Ureter (tissue), 1 donor: ENCODE data around the gene POU5F2. TPM values are rescaled to one million over a fixed set of nuclear protein-coding genes. Genes with fewer than 3 reads are reported as not detected.

Source experiments
- DNase-seq: peaks from one replicate; pipeline ENCODE4 v3.0.0-alpha.2; 2020; ENCODE audit warnings: low spot score
- total RNA-seq: library from RNA; stranded (reverse); gene quantifications from one replicate; pipeline ENCODE4 v1.2.4, GENCODE V29; 2023
- donor health status: DM: yes; HTN: yes; CAD: no.

The POU5F2 gene, protein sequence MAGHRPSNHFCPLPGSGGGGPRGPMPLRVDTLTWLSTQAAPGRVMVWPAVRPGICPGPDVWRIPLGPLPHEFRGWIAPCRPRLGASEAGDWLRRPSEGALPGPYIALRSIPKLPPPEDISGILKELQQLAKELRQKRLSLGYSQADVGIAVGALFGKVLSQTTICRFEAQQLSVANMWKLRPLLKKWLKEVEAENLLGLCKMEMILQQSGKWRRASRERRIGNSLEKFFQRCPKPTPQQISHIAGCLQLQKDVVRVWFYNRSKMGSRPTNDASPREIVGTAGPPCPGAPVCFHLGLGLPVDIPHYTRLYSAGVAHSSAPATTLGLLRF
- 4.9 TPM for total RNA-seq

DNA sequence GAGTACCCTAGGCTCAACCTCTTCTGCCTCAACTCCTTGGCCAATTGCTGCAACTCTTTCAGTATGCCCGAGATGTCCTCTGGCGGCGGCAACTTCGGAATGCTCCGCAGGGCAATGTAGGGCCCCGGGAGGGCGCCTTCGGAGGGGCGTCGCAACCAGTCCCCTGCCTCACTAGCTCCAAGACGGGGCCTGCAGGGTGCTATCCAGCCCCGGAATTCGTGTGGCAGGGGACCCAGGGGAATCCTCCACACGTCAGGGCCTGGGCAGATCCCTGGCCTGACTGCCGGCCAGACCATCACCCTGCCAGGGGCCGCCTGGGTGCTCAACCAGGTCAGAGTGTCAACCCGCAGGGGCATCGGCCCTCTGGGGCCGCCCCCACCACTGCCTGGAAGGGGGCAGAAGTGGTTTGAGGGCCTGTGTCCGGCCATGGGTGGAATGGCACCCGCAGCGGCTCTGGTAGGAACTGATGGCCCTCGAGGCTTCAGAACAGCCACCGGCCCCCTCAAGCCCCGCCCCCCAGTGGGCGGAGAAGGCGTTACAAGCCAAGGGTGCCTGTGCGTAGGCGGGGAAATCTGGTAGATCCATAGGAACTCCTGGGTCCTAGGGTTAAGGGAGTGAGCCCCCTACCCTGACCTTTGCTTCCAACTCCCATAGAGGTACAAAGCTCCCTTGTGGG, at the start of gene POU5F2:
POU5F2 (minus strand) TSS at position 465 of the 676 bp plus-strand sequence; CDS start at position 428, 37 bp downstream.
- DNase-seq = no peak

DNA sequence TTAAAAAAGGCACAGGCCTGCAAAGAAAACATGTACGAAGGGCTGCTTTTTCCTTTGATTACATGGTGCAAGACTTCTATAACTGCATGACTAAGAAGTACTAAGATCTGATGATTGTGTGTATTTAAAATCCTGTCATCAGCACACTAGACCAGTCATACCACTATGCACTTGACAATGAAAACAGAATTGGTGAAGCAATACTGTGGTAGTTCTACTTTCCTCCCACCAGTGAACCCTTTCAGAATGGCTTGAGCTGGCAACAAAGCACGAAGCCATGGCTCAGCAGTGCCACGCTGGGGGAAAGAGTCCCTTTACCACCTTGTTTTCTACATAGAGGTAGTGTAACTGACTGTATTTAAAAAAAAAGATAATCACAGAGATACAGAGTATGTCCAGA, 49.0 kb upstream of the POU5F2 start:
- DNase-seq = no peak

DNA sequence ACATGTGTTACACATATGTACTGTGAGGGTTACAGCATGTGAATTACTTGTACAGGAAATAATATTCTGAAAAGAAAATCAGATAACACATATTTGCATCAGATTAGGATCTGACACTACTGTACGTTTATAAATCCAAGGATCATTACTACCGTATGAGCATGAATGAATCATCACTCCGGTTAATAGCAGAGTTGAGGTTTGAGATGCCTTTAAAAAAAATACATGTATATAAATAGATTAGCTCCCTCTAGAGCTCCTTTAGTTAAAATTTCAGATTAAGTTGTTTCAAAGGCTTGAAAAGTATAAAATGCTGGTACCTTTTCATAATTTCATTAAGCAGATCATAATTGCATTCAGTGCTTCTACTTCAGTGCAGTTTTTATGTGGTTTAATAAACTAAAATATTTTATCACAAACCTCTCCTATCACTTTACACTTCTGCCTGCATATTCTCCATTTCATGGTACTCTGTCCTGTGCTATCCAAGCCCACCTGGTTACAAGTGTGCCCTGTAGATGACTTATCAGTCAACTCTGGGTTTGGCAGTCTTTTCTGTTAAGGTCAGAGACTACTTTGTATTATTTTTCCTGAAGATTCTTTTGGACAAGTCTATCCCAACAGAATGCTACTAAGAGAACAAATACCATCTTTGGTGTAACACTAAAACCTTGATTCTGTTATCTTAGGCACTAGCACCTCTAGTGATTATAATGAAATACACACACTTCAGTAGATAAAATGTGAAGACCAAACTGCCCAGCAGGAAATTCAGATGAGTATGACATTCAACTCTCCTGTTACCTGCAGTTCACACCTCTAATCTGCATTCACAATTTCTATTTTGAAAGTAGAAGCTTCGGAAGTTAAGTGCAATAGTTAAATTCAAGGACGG, 48.0 kb upstream of the POU5F2 start:
- no peak for DNase-seq

GRCh38 chr5:93787598-93787997, 46.2 kb upstream of the POU5F2 start:
- no peak for DNase-seq

DNA sequence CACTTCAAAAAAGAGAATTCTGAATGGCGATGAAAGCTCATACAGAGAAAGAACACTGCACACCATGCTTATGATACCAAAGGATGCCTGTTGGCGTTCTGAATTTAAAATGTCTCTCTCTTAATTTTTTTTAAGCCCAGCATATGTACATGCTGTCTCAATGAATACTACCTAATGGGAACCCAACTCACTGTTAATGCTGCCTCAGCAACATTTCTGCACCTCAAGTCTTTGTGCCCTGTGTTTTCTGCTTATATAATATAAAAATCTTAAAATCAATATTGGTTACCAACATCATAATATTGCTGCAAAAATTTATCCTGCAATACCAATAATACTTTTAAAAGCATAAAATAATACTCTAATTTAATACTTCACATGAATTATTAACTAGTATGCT, 44.1 kb upstream of the POU5F2 start:
- DNase-seq = no peak

DNA sequence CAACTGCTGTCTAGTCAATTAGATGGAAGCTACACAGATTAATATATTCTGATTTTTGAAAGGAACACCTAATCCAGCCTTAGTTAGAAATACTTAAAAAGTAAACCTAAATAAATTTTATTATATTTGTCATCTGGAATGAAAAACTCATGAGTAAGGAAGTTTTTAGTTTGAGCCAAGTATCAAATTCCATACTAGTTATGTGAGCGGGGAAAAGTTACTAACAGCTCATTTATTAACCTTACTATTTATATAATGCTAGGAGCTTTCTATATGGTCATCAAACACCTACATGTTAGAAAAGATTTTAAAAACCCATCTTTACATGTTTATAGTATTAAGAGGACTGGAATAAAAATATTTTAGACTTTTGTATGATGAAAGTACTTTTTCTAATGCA, 41.6 kb upstream of the POU5F2 start:
- no peak for DNase-seq

DNA sequence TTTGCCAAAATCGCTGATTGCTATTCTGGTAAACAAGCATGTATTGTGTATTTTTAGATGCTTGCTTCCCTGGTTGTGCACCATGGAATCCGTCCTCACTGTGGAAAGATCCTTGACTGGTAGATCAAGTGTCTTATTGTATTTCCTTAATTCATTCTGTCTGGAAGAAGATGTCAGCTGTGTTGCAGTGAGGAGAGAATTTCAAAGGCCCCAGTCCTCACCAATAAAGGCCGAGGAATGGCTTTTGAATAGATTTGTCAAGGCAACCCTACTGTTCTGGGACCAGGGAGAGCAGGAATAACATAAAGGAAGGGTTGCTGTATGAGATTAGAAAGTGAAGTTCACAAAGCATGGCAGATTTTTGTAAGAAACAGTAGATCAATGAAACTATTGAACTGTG, 36.2 kb upstream of the POU5F2 start:
- DNase-seq = no peak

- DNase-seq = no peak
Measured at GRCh38 chr5:93756372-93756771, 15.0 kb upstream of the POU5F2 start.

DNA sequence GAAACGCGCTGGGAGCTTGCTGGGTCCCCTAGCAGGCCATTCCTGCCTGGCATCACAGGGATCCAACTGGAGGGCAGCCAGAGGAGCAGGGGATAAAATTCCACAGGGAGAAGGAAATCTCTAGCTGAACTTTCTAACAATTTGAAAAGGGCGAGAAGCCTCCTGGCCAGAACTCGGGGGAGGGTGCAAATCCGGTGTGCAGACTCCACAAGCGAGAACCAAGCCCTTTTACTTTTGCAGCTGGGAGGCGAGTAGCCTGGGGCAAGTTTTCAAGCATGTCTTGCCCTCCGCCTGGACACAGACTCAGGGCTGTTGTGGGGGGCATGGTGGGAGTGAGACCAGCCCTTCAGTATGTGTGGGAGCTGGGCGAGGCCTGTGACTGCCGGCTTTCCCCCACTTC, 14.3 kb upstream of the POU5F2 start:
- DNase-seq = no peak

DNA sequence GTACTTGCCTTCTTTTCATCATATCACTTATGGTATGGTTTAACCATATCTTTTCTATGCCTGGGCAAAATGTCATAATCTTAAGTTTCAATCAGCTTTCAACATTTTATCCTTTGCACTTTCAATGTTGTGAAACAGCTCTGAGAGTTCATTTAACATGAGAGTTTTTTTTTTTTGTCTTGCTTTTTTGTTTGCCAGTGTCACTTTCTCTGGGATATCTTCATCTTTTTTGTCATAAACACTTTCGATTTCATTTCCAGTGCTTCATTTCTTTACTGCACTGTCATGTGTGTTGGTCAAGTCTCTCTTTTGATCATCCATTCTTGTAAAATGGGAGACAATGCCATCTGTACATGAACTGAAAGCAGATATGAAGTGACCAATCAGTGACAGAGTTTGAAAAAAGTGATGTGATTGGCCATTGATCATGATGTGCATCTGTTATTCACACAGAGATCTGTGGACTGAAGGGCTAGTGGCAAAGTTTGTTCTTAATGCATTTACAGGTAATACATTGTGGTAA, 7.5 kb upstream of the POU5F2 start:
- DNase-seq = no peak

DNA sequence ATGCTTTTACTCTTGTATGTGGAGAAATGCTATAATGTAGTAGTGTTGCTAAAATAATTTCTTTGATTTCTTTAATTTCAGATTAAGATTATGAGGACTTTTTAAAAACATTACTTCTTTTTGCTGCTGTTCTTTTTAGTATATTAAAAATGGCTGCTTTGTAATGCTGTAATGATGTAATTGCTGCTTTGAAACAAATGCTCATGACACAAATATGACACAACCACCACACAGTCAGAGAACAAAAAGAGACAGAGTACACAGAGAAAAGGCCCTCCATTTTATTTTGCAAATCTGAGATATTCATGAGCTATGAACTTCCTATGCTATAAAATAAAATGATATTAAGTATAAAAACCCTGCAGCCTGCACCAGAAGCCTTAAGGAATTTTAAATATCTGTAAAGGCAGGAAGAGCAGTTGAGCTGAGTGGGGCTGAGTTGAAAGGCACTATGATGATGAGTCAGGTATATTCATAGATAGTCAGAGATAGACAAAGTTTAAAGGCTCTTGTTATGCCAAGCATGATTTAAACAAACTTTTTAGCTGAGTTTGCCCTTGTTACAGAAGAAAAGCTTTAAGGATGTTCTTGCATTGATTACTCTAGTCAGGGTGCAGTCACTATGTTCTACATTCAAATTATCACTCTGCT, 5.1 kb upstream of the POU5F2 start:
- DNase-seq = no peak

DNA sequence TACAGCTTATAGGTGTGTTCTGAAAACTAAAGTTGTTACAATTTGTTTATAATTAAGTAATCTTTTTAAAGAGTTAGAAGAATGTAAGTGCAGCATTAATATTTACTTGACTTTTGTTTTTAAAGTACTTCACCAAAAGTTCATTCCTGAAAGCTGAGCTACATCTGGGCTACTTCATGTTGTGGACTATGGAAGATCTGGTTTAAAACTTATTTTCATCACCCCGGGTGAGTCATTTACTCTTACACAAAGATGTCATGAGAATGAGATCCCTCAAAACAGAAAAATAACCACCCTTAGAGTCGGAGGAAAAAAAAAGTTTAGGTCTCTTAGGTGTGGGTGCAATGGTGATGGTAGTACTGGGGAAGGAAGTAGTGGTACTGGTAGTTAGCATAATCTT, 5.1 kb downstream of the POU5F2 start:
- DNase-seq = no peak

GRCh38 chr5:93735378-93735777, 6.0 kb downstream of the POU5F2 start:
- DNase-seq = no peak

GRCh38 chr5:93731987-93732386, 9.4 kb downstream of the POU5F2 start:
- DNase-seq = no peak

- DNase-seq = no peak
Measured at GRCh38 chr5:93726595-93726994, 14.8 kb downstream of the POU5F2 start.

GRCh38 chr5:93724791-93725190, 16.6 kb downstream of the POU5F2 start:
- no peak for DNase-seq

- no peak for DNase-seq
Measured at GRCh38 chr5:93723681-93724080, 17.7 kb downstream of the POU5F2 start.

GRCh38 chr5:93723005-93723404, 18.4 kb downstream of the POU5F2 start:
- DNase-seq = no peak

- DNase-seq = no peak
Measured at GRCh38 chr5:93722588-93722987, 18.8 kb downstream of the POU5F2 start.

- DNase-seq = no peak
Measured at GRCh38 chr5:93721511-93721910, 19.9 kb downstream of the POU5F2 start.

- no peak for DNase-seq
Measured at GRCh38 chr5:93721071-93721470, 20.3 kb downstream of the POU5F2 start.

DNA sequence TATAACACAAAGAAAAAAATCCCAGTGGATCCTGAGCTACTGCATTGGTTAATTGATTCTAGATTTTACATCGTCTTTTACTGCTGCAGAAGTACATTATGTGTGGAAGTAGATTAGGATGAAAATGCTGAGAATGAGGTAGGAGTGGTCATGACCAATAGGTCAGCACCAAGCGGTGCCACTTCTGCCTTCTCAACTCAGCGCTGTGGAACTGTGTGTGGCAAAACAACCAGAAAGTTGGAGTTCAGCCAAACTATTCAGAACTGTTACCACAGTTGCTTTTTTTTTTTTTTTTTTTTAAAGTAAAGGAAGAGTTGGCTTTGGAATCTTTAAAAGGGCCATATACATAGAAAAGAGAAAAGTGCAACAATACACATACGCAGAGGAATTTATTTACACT, 24.2 kb downstream of the POU5F2 start:
- DNase-seq = no peak
